ENCODE results near the gene NT5C1A.

Gene NT5C1A

DNA sequence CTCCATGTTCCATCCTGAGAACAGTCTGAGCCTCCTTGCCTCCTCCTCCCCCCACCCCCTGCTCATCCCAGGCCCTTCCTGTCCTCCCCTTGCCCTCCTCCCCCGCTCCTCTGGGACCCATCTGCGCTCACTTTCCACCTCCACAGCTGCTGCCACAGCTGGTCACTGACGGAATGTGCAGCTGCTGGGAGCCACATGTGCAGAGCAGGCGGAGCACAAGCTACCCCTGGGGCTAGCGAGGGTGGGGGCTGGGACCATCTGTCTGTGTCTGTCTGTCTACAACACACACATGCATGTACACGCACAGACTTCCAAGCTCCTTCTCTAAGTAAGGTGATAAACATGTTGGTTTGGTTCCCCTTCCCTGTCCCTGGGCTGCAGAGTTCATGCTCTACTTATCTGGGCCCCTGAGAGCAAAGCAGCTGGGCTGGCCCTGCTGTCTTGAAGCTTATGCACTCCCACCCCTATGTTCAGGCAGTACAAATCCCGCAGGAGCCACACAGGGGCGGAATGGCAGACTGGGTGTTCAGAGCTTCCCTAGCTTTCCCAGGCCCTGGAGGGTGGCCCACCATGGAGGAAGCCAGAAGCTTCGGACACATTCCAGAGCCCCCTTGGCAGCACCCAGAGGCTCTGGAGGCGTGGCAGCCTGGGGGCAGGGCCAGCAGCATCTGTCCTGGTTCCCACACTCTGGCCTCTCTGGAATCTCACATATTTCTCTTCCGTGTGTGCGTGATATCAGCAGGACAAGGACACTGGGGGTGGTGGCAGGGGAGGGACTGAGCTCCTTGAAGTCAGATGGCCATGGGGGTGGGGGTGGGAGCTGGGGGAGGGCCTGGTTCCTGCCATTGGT is 25.4 kb downstream of the NT5C1A start (continued):
- TF ChIP-seq, protein P1, sequence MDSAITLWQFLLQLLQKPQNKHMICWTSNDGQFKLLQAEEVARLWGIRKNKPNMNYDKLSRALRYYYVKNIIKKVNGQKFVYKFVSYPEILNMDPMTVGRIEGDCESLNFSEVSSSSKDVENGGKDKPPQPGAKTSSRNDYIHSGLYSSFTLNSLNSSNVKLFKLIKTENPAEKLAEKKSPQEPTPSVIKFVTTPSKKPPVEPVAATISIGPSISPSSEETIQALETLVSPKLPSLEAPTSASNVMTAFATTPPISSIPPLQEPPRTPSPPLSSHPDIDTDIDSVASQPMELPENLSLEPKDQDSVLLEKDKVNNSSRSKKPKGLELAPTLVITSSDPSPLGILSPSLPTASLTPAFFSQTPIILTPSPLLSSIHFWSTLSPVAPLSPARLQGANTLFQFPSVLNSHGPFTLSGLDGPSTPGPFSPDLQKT (IDR thresholded peaks at IDR 0.05; ENCODE audit: borderline replicate concordance, low read depth, low read length), result no peak

DNA sequence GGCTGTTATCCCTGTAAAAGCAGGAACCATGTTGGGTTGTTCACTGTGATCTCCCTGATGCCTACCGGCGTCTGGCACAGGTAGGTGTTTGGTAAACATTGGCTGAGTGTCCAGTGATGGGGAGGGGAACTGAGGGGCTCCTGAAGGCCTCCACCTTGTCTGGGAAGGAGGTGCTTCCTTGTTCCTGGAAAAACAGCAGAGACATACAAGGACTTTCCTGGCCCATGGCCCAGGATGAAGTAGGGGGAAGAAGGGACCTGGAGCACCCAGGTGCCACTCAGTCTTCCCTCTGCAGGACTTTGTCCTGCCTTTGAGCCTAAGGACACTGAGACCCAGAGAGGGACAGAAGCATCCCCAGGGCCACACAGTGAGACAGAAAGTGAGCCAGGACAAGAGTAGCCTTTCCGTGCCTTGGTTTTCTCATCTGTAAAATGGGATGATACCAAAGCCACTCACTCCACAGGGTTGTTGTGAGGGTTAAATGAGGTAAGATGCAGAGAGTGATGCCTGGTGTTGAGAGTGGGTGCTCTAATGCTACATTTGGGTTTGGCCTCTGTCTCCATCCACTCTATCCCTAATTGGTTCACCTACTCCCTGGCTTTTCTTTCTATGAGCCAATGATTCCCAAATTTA is 26.4 kb downstream of the NT5C1A start:
- H3K36me3 ChIP-seq (ENCODE audit: control insufficient read depth in 2 of 2, insufficient read depth in 1 of 2, low read length in 2 of 2), result no peaks in the 10 kb centered on the region
- no peaks in the 10 kb centered on the region for H3K9me3 ChIP-seq (ENCODE audit: control insufficient read depth, insufficient read depth, low read depth, low read length)
- ChIA-PET CTCF (interaction anchor here (0.8 to 15.5 kb wide), 4 partner anchors 8 to 40 kb away, joined by 3 to 350 read pairs (median 26); no protein-coding TSS in a partner anchor), POLR2A (no interaction called here)
- no peak overlapping the region for H3K27ac ChIP-seq (ENCODE audit: extremely low read depth, low read depth, low read length)
- no peak for TF ChIP-seq TRIM28 (IDR thresholded peaks at IDR 0.05; ENCODE audit: borderline replicate concordance, low read length)
- TF ChIP-seq, protein P2, sequence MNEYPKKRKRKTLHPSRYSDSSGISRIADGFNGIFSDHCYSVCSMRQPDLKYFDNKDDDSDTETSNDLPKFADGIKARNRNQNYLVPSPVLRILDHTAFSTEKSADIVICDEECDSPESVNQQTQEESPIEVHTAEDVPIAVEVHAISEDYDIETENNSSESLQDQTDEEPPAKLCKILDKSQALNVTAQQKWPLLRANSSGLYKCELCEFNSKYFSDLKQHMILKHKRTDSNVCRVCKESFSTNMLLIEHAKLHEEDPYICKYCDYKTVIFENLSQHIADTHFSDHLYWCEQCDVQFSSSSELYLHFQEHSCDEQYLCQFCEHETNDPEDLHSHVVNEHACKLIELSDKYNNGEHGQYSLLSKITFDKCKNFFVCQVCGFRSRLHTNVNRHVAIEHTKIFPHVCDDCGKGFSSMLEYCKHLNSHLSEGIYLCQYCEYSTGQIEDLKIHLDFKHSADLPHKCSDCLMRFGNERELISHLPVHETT (tag by site-specific recombination; IDR thresholded peaks at IDR 0.05), result no peak
- TF ChIP-seq, protein P3, sequence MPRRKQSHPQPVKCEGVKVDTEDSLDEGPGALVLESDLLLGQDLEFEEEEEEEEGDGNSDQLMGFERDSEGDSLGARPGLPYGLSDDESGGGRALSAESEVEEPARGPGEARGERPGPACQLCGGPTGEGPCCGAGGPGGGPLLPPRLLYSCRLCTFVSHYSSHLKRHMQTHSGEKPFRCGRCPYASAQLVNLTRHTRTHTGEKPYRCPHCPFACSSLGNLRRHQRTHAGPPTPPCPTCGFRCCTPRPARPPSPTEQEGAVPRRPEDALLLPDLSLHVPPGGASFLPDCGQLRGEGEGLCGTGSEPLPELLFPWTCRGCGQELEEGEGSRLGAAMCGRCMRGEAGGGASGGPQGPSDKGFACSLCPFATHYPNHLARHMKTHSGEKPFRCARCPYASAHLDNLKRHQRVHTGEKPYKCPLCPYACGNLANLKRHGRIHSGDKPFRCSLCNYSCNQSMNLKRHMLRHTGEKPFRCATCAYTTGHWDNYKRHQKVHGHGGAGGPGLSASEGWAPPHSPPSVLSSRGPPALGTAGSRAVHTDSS (tag by site-specific recombination; IDR thresholded peaks at IDR 0.05), result no peak
- TF ChIP-seq ZNF792 (tag by site-specific recombination; IDR thresholded peaks at IDR 0.05), result no peak
- no peak for TF ChIP-seq ZNF214 (tag by site-specific recombination; IDR thresholded peaks at IDR 0.05; ENCODE audit: borderline replicate concordance)
- no peak for TF ChIP-seq ZNF549 (tag by site-specific recombination; IDR thresholded peaks at IDR 0.05)
- no peaks in the 10 kb centered on the region for H3K4me1 ChIP-seq (ENCODE audit: control insufficient read depth, insufficient read depth, low read length)
- H3K4me3 ChIP-seq (ENCODE audit: low read depth, low read length), result no peak overlapping the region

DNA sequence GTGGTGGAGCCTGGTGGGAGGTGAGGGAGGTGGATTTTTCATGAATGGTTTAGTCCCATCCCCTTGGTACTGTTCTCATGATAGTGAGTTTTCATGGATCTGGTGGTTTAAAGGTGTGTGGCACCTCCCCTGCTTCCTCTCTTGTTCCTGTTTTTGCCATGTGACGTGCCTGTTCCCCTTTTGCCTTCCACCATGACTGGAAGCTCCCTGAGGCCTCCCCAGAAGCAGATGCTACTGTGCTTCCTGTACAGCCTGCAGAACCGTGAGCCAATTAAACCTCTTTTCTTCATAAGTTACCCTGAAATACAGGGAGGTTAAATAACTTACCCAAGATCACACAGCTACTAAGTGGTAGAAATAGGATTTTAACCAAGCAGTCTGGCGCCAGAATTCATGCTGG is 28.2 kb downstream of the NT5C1A start:
- Histone ChIP-seq H3K36me3 (ENCODE audit: control insufficient read depth in 2 of 2, insufficient read depth in 1 of 2, low read length in 2 of 2) (no peaks in the 10 kb centered on the region), H3K4me1 (ENCODE audit: control insufficient read depth, insufficient read depth, low read length) (no peaks in the 10 kb centered on the region), H3K4me3 (ENCODE audit: low read depth, low read length) (no peak overlapping the region), H3K9me3 (ENCODE audit: control insufficient read depth, insufficient read depth, low read depth, low read length) (no peaks in the 10 kb centered on the region), H3K27ac (ENCODE audit: extremely low read depth, low read depth, low read length) (no peak overlapping the region)
- POLR2A ChIA-PET, result no interaction called here
- CTCF ChIA-PET, result interaction anchor here (0.5 to 4.2 kb wide), 4 partner anchors 10 to 559 kb away, joined by 3 to 21 read pairs (median 6); no protein-coding TSS in a partner anchor
- TF ChIP-seq ZNF658 (tag by site-specific recombination; IDR thresholded peaks at IDR 0.05) (no peak), SP3 (tag by site-specific recombination; IDR thresholded peaks at IDR 0.05) (no peak), ZNF600 (tag by site-specific recombination; IDR thresholded peaks at IDR 0.05) (no peak), ZNF292 (tag by site-specific recombination; IDR thresholded peaks at IDR 0.05; ENCODE audit: borderline replicate concordance, low read depth) (no peak), ZNF76 (tag by site-specific recombination; IDR thresholded peaks at IDR 0.05; ENCODE audit: borderline replicate concordance, low read depth) (no peak), ZFP3 (tag by site-specific recombination; IDR thresholded peaks at IDR 0.05; ENCODE audit: low read depth) (no peak), ZNF610 (tag by site-specific recombination; IDR thresholded peaks at IDR 0.05; ENCODE audit: borderline replicate concordance) (no peak), ZNF837 (tag by site-specific recombination; IDR thresholded peaks at IDR 0.05) (no peak), SETDB1 (IDR thresholded peaks at IDR 0.05; ENCODE audit: insufficient read length, low read length) (no peak), KLF9 (tag by site-specific recombination; IDR thresholded peaks at IDR 0.05; ENCODE audit: low read depth) (no peak), FEZF1 (tag by site-specific recombination; IDR thresholded peaks at IDR 0.05) (no peak), ZNF121 (tag by site-specific recombination; IDR thresholded peaks at IDR 0.05) (no peak), ZNF558 (tag by site-specific recombination; IDR thresholded peaks at IDR 0.05) (no peak), ZEB2 (tag by site-specific recombination; IDR thresholded peaks at IDR 0.05) (no peak)
- TF ChIP-seq, protein P4, sequence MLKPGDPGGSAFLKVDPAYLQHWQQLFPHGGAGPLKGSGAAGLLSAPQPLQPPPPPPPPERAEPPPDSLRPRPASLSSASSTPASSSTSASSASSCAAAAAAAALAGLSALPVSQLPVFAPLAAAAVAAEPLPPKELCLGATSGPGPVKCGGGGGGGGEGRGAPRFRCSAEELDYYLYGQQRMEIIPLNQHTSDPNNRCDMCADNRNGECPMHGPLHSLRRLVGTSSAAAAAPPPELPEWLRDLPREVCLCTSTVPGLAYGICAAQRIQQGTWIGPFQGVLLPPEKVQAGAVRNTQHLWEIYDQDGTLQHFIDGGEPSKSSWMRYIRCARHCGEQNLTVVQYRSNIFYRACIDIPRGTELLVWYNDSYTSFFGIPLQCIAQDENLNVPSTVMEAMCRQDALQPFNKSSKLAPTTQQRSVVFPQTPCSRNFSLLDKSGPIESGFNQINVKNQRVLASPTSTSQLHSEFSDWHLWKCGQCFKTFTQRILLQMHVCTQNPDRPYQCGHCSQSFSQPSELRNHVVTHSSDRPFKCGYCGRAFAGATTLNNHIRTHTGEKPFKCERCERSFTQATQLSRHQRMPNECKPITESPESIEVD (tag by site-specific recombination; IDR thresholded peaks at IDR 0.05), result no peak
- TF ChIP-seq, protein P5, sequence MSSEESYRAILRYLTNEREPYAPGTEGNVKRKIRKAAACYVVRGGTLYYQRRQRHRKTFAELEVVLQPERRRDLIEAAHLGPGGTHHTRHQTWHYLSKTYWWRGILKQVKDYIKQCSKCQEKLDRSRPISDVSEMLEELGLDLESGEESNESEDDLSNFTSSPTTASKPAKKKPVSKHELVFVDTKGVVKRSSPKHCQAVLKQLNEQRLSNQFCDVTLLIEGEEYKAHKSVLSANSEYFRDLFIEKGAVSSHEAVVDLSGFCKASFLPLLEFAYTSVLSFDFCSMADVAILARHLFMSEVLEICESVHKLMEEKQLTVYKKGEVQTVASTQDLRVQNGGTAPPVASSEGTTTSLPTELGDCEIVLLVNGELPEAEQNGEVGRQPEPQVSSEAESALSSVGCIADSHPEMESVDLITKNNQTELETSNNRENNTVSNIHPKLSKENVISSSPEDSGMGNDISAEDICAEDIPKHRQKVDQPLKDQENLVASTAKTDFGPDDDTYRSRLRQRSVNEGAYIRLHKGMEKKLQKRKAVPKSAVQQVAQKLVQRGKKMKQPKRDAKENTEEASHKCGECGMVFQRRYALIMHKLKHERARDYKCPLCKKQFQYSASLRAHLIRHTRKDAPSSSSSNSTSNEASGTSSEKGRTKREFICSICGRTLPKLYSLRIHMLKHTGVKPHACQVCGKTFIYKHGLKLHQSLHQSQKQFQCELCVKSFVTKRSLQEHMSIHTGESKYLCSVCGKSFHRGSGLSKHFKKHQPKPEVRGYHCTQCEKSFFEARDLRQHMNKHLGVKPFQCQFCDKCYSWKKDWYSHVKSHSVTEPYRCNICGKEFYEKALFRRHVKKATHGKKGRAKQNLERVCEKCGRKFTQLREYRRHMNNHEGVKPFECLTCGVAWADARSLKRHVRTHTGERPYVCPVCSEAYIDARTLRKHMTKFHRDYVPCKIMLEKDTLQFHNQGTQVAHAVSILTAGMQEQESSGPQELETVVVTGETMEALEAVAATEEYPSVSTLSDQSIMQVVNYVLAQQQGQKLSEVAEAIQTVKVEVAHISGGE (tag by site-specific recombination; conservative IDR thresholded peaks at IDR 0.05; ENCODE audit: low read depth), result no peak

Measured in HEK293 (cell line).